Measurements from ENCODE around the gene ATXN1.

- TF ChIP-seq, protein P1, sequence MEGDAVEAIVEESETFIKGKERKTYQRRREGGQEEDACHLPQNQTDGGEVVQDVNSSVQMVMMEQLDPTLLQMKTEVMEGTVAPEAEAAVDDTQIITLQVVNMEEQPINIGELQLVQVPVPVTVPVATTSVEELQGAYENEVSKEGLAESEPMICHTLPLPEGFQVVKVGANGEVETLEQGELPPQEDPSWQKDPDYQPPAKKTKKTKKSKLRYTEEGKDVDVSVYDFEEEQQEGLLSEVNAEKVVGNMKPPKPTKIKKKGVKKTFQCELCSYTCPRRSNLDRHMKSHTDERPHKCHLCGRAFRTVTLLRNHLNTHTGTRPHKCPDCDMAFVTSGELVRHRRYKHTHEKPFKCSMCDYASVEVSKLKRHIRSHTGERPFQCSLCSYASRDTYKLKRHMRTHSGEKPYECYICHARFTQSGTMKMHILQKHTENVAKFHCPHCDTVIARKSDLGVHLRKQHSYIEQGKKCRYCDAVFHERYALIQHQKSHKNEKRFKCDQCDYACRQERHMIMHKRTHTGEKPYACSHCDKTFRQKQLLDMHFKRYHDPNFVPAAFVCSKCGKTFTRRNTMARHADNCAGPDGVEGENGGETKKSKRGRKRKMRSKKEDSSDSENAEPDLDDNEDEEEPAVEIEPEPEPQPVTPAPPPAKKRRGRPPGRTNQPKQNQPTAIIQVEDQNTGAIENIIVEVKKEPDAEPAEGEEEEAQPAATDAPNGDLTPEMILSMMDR (optimal IDR thresholded peaks at IDR 0.05 in 1 of 3, IDR thresholded peaks at IDR 0.05 in 1 of 3, conservative IDR thresholded peaks at IDR 0.05 in 1 of 3; ENCODE audit: extremely low read depth in 1 of 3, insufficient read depth in 2 of 3, low read length in 3 of 3), result no peak
- TF ChIP-seq EZH2 (IDR thresholded peaks at IDR 0.05; ENCODE audit: low read length), result no peak
Measured at GRCh38 chr6:16553531-16553930, 207.7 kb downstream of the ATXN1 start.

Data from keratinocyte (primary cell).